Hepatocyte (in vitro differentiated cells): ENCODE measurements around the gene TP63.

Source experiments
- EZH2 ChIP-seq: fragments of 200-600 bp; sonication (generic); IDR thresholded peaks from 2 replicates; pipeline ENCODE4 v1.6.1; 2016; ENCODE audit warnings: antibody characterized with exemption, mild to moderate bottlenecking, borderline replicate concordance
- EZH2phosphoT487 ChIP-seq: fragments of 200-600 bp; sonication (generic); IDR thresholded peaks from one replicate; pipeline ENCODE4 v1.6.1; 2018; ENCODE audit warnings: antibody characterized with exemption, mild to moderate bottlenecking, low read depth, moderate library complexity; ENCODE audit not compliant: unreplicated experiment, severe bottlenecking
- TF ChIP-seq, protein P1 (sequence below): fragments of 200-600 bp; sonication (generic); IDR thresholded peaks from 2 replicates; pipeline ENCODE4 v1.5.1; 2016; ENCODE audit warnings: antibody characterized with exemption, mild to moderate bottlenecking; ENCODE audit not compliant: poor library complexity

DNA sequence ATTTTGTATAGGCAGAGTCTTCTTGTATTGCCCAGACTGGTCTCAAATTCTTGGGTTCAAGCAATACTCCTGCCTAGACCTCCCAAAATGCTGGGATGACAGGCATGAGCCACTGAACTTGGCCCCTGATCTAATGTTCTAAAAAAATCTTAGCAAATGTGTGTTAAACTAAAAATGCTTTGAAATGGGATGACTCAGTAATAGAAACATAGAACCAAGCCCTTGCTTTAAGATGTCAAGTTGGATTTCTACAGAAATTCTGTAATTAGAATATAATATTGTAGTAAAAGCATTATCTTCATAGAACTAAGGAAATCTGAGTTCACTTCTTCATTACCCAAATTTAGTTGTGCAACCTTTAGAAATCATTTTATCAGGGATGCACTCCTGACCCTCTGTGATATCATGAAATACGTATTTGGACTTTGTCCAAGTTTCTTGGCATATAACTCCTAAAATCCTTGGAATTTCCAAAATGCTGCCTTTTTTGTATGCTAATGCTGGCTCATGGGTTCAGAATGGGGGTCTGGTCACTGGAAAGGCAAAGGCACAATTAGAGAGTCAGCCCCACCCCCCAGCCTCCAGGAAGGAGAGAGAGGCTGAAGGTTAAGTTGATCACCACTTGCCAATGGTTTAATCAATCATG is 217.3 kb downstream of the TP63 start:
- TF ChIP-seq EZH2 (no peak), EZH2phosphoT487 (no peak)
- TF ChIP-seq, protein P1, sequence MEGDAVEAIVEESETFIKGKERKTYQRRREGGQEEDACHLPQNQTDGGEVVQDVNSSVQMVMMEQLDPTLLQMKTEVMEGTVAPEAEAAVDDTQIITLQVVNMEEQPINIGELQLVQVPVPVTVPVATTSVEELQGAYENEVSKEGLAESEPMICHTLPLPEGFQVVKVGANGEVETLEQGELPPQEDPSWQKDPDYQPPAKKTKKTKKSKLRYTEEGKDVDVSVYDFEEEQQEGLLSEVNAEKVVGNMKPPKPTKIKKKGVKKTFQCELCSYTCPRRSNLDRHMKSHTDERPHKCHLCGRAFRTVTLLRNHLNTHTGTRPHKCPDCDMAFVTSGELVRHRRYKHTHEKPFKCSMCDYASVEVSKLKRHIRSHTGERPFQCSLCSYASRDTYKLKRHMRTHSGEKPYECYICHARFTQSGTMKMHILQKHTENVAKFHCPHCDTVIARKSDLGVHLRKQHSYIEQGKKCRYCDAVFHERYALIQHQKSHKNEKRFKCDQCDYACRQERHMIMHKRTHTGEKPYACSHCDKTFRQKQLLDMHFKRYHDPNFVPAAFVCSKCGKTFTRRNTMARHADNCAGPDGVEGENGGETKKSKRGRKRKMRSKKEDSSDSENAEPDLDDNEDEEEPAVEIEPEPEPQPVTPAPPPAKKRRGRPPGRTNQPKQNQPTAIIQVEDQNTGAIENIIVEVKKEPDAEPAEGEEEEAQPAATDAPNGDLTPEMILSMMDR, result no peak
